Measurements from ENCODE around the gene BEND7.
A peak's percentile ranks its signal among the peaks of the same experiment; 100 is the strongest.

The BEND7 gene

DNA sequence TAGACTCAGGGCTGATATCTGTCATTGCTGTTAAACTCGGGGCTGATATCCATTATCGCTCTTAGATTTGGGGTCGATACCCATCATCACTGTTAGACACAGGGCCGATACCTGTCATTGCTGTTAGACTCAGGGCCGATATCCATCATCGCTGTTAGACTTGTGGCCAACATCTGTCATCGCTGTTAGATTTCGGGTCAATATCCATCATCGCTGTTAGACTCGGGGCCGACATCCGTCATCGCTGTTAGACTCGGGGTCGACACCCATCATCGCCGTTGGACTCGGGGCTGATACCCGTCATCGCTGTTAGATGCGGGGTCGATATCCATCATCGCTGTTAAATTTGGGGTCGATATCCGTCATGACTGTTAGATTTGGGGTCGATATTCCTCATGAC is 54.8 kb downstream of the BEND7 start:
- Mint-ChIP-seq H3K4me1 (ENCODE audit: low read depth) (no peaks in the 10 kb centered on the region), H3K4me3 (no peak overlapping the region), H3K27ac (no peak overlapping the region), H3K27me3 (peaks cover 6% of the 10 kb centered on the region), H3K9me3 (no peaks in the 10 kb centered on the region), H3K36me3 (ENCODE audit: low read depth) (no peaks in the 10 kb centered on the region)

DNA sequence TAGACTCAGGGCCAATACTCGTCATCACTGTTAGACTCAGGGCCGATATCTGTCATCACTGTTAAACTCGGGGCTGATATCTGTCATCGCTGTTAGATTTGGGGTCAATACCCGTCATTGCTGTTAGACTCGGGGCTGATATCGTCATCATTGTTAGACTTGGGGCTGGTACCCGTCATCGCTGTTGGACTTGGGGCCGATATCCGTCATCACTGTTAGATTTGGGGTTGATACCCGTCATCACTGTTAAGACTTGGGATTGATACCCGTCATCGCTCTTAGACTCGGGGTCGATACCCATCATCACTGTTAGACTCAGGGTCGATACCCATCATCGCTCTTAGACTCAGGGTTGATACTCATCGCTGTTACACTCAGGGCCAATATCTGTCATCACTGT is 56.5 kb downstream of the BEND7 start:
- no peaks in the 10 kb centered on the region for H3K27me3 Mint-ChIP-seq
- no peaks in the 10 kb centered on the region for H3K9me3 Mint-ChIP-seq
- no peak overlapping the region for H3K4me3 Mint-ChIP-seq
- H3K4me1 Mint-ChIP-seq (ENCODE audit: low read depth), result no peaks in the 10 kb centered on the region
- H3K36me3 Mint-ChIP-seq (ENCODE audit: low read depth), result no peaks in the 10 kb centered on the region
- H3K27ac Mint-ChIP-seq, result no peak overlapping the region

DNA sequence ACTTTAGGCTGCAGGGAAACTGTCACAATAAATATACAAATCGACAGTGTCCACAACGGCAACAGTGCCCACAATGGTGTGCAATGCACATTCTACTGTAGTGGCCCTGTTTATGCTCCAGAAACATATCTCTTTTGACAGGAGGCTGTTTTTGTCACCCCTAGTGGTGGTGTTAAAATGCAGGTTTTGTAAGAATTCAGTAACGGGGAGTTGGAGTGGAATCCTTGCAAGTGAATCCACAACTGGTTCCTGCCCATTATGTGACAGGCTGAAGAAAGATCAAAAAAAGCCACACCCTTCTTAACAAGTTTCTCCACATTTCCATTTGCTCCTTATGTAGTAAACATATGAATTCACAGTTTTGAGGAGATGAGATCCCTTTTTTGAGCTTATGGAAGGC is 58.5 kb downstream of the BEND7 start:
- no peaks in the 10 kb centered on the region for H3K27me3 Mint-ChIP-seq
- no peaks in the 10 kb centered on the region for H3K4me1 Mint-ChIP-seq (ENCODE audit: low read depth)
- no peak overlapping the region for H3K27ac Mint-ChIP-seq
- H3K36me3 Mint-ChIP-seq (ENCODE audit: low read depth), result no peaks in the 10 kb centered on the region
- H3K4me3 Mint-ChIP-seq, result no peak overlapping the region
- H3K9me3 Mint-ChIP-seq, result no peaks in the 10 kb centered on the region

- Mint-ChIP-seq H3K9me3 (peaks cover 11% of the 10 kb centered on the region), H3K4me3 (no peak overlapping the region), H3K4me1 (ENCODE audit: low read depth) (no peaks in the 10 kb centered on the region), H3K36me3 (ENCODE audit: low read depth) (no peaks in the 10 kb centered on the region), H3K27me3 (peaks cover 18% of the 10 kb centered on the region), H3K27ac (no peak overlapping the region)
Measured at GRCh38 chr10:13462551-13462950, 66.3 kb downstream of the BEND7 start.

DNA sequence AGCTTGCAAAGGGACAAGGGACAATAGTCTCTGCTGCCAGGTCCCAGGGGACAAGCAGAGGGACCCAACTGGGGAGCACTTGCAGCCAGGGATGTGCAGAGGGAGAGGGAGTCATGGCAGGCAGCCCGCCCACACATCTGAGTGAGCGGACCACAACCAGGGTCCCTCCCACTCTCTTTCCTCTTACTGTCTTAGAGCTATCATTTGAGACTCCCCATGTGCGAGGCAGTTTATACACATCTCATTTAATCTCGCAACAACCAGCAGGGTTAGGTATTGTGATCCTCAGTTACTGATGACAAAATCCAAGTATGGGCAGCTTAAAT is 70.2 kb downstream of the BEND7 start:
- Mint-ChIP-seq H3K27ac (no peak overlapping the region), H3K4me1 (ENCODE audit: low read depth) (peaks cover 5% of the 10 kb centered on the region), H3K27me3 (peaks cover 25% of the 10 kb centered on the region), H3K36me3 (ENCODE audit: low read depth) (no peaks in the 10 kb centered on the region), H3K9me3 (peaks cover 11% of the 10 kb centered on the region), H3K4me3 (no peak overlapping the region)

DNA sequence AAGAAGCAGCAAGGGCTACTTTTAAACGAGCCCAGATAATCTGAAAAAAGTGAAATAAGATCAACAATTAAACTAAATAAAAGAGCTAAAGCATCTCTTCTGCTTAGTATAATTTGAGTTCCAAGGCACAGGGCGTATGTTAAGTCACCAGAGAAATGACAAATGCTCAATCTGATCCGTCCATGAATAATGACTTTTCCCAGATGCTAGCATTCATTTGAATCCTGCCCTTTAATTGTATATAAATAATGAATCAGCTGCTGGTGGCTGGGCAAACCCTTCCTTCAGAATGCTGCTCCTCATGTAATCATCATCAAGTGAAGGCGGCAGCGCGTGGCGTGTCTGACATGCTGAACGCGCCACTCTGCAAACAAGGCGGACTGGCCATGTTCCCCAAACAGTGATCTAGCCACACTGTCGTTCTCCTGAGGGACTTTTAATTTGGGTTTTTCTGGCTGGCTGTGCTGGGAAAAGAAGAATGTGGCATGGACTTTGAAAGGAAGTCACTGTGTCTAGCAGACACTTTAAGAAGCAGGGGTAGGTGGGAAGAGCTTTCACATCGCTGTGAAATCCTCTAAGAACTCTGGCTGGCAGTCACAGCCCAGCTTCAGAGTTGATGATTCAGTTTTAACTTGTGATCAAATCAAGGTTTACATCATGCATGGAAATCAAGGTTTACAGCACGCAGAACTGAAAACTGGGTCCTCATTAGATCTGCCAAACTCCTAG is 70.7 kb downstream of the BEND7 start:
- Mint-ChIP-seq H3K27me3 (peaks cover 26% of the 10 kb centered on the region), H3K36me3 (ENCODE audit: low read depth) (no peaks in the 10 kb centered on the region), H3K4me1 (ENCODE audit: low read depth) (peaks cover 5% of the 10 kb centered on the region), H3K27ac (no peak overlapping the region), H3K9me3 (peaks cover 11% of the 10 kb centered on the region), H3K4me3 (no peak overlapping the region)

GRCh38 chr10:13453896-13454295 is 74.9 kb downstream of the BEND7 start:
- Mint-ChIP-seq H3K27ac (no peak overlapping the region), H3K4me1 (ENCODE audit: low read depth) (peaks cover 5% of the 10 kb centered on the region), H3K27me3 (peaks cover 23% of the 10 kb centered on the region), H3K9me3 (no peaks in the 10 kb centered on the region), H3K36me3 (ENCODE audit: low read depth) (no peaks in the 10 kb centered on the region), H3K4me3 (no peak overlapping the region)

GRCh38 chr10:13450069-13450468 is 78.7 kb downstream of the BEND7 start:
- H3K27me3 Mint-ChIP-seq, result peaks cover 21% of the 10 kb centered on the region
- no peaks in the 10 kb centered on the region for H3K9me3 Mint-ChIP-seq
- H3K4me3 Mint-ChIP-seq, result no peak overlapping the region
- H3K27ac Mint-ChIP-seq, result no peak overlapping the region
- no peaks in the 10 kb centered on the region for H3K36me3 Mint-ChIP-seq (ENCODE audit: low read depth)
- H3K4me1 Mint-ChIP-seq (ENCODE audit: low read depth), result peaks cover 5% of the 10 kb centered on the region

DNA sequence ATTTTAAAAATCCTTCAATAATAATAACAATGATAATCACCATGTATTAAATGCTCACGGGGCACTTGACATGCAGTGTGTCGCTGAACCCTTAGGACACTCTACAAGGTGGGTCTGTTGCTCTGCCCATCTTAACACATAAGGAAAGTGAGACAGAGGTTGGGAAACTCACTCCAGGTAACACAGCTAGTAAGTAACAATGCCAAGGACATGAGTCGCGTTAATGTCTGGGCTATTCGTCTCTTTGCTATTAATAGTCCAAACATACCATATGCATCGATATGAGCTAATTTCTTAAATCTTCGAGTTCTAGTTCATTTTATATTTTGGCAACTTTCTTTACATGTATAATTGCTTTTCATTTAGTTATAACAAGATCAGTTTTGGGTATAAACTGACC is 79.5 kb downstream of the BEND7 start:
- Mint-ChIP-seq H3K27me3 (peaks cover 21% of the 10 kb centered on the region), H3K9me3 (no peaks in the 10 kb centered on the region), H3K27ac (no peak overlapping the region), H3K36me3 (ENCODE audit: low read depth) (no peaks in the 10 kb centered on the region), H3K4me3 (no peak overlapping the region), H3K4me1 (ENCODE audit: low read depth) (peaks cover 5% of the 10 kb centered on the region)

- no peak overlapping the region for H3K27ac Mint-ChIP-seq
- no peaks in the 10 kb centered on the region for H3K4me1 Mint-ChIP-seq (ENCODE audit: low read depth)
- no peaks in the 10 kb centered on the region for H3K9me3 Mint-ChIP-seq
- no peak overlapping the region for H3K4me3 Mint-ChIP-seq
- H3K27me3 Mint-ChIP-seq, result peaks cover 21% of the 10 kb centered on the region
- H3K36me3 Mint-ChIP-seq (ENCODE audit: low read depth), result no peaks in the 10 kb centered on the region
Measured at GRCh38 chr10:13448216-13448615, 80.6 kb downstream of the BEND7 start.

- no peak overlapping the region for H3K27ac Mint-ChIP-seq
- no peaks in the 10 kb centered on the region for H3K9me3 Mint-ChIP-seq
- peaks cover under 1% of the 10 kb centered on the region for H3K4me1 Mint-ChIP-seq (ENCODE audit: low read depth)
- peaks cover 39% of the 10 kb centered on the region for H3K27me3 Mint-ChIP-seq
- no peaks in the 10 kb centered on the region for H3K36me3 Mint-ChIP-seq (ENCODE audit: low read depth)
- H3K4me3 Mint-ChIP-seq, result no peak overlapping the region
Measured at GRCh38 chr10:13445656-13446400, 83.0 kb downstream of the BEND7 start.

DNA sequence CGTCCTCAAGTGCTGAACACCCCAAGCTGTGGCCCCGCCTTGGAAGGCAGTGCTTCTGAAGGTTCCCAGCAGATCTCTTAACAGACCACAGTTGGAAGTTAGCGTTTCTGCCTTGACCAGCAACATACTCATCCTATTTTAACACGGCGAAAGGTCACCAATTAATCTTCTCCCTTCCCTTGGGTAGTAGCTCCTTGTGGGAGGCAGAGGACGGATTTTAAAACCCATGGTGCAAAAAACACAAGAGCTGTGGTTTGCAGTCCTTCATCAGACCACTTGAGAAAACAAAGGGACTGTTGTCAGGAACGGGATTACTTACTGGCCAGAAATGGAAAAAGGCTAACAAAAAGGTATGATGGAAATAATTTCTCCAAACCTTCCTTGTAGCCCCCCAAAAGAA is 87.3 kb downstream of the BEND7 start:
- peaks cover 13% of the 10 kb centered on the region for H3K4me1 Mint-ChIP-seq (ENCODE audit: low read depth)
- H3K9me3 Mint-ChIP-seq, result no peaks in the 10 kb centered on the region
- no peaks in the 10 kb centered on the region for H3K36me3 Mint-ChIP-seq (ENCODE audit: low read depth)
- H3K4me3 Mint-ChIP-seq, result no peak overlapping the region
- peaks cover 59% of the 10 kb centered on the region for H3K27me3 Mint-ChIP-seq
- no peak overlapping the region for H3K27ac Mint-ChIP-seq

GRCh38 chr10:13440185-13441061 is 88.4 kb downstream of the BEND7 start:
- H3K36me3 Mint-ChIP-seq (ENCODE audit: low read depth), result no peaks in the 10 kb centered on the region
- H3K27ac Mint-ChIP-seq, result no peak overlapping the region
- peaks cover 64% of the 10 kb centered on the region for H3K27me3 Mint-ChIP-seq
- peaks cover 13% of the 10 kb centered on the region for H3K4me1 Mint-ChIP-seq (ENCODE audit: low read depth)
- H3K9me3 Mint-ChIP-seq, result no peaks in the 10 kb centered on the region
- H3K4me3 Mint-ChIP-seq, result peak overlapping the region; percentile 63

DNA sequence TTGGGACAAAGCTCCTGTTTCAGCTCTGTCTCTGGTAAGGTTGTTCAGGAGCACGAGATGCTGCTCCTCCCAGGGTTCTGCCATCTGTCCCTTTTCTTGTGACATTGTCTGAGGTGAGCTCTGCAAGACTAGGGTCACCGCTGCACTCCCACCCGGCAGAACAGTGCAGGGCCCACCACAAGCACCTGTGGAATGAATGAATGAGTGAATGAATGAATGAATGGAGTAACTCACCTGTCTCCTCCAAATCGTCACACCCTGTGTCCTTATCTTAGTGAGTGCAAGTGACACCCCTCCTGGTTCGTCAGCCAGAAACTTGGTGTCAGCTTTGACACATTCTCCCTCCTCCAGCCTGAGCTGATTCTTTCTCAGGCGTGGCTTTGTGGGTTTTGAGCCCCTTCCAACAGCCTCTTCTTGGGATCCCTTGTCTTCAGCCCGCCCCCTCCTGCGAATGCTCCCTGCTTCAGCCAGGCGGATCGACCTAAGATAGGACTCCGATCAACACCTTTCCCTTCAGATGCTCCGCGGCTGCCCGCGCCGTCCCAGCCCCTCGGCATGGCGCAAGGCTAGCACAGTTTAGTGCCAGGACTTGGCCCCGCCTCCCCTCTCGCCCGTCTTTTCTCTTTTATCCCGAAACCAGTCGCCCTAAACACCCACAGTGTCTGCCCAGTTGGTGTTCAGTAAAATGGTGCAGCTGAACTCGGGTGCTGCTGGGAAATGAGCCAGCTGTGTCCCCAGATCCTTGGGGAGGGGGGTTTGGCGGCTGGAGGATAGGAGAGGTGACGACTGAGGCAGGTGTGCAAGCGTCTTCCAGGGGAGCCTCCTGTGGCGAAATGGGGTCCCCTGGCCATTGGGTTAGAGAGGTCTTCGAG is 89.3 kb downstream of the BEND7 start:
- Mint-ChIP-seq H3K4me3 (peak overlapping the region; percentile 63), H3K27me3 (peaks cover 64% of the 10 kb centered on the region), H3K9me3 (no peaks in the 10 kb centered on the region), H3K27ac (no peak overlapping the region), H3K4me1 (ENCODE audit: low read depth) (peaks cover 13% of the 10 kb centered on the region), H3K36me3 (ENCODE audit: low read depth) (no peaks in the 10 kb centered on the region)
